GM23338 (cell line): ENCODE measurements around the gene ACOX2. TPM values are rescaled to one million over a fixed set of nuclear protein-coding genes. Genes with fewer than 3 reads are reported as not detected.

ENCODE experiments used
- ATAC-seq: fragments of 200-7000 bp; cut with Tn5 transposase; 3 replicates; pipeline ENCODE4 v1.9.1; 2020
- DNase-seq: peaks from one replicate; pipeline ENCODE4 v3.0.0-alpha.2; 2015; ENCODE audit warnings: low spot score
- H2AFZ ChIP-seq: fragments of 200-600 bp; sonication (generic); 2 replicates; pipeline ENCODE4 v1.8.0; 2016; ENCODE audit warnings: antibody characterized with exemption, mild to moderate bottlenecking, moderate library complexity
- H3F3A ChIP-seq: fragments of 200-600 bp; sonication (generic); replicated peaks from 2 replicates; pipeline ENCODE4 v1.8.0; 2017; ENCODE audit warnings: antibody characterized with exemption, mixed run types, low read depth
- H3K27ac ChIP-seq: fragments of 200-600 bp; sonication (generic); 2 replicates; pipeline ENCODE4 v1.6.1; 2016; ENCODE audit warnings: low read depth
- H3K27me3 ChIP-seq: fragments of 200-600 bp; sonication (generic); 2 replicates; pipeline ENCODE4 v1.8.0; 2016; ENCODE audit warnings: mild to moderate bottlenecking, mixed run types, moderate library complexity; ENCODE audit not compliant: insufficient read depth
- H3K36me3 ChIP-seq: fragments of 200-600 bp; sonication (generic); 2 replicates; pipeline ENCODE4 v1.8.0; 2016; ENCODE audit warnings: mild to moderate bottlenecking; ENCODE audit not compliant: insufficient read depth
- H3K4me1 ChIP-seq: fragments of 200-600 bp; sonication (generic); 2 replicates; pipeline ENCODE4 v1.8.0; 2016; ENCODE audit warnings: mild to moderate bottlenecking, moderate library complexity; ENCODE audit not compliant: insufficient read depth
- H3K4me2 ChIP-seq: fragments of 200-600 bp; sonication (generic); 2 replicates; pipeline ENCODE4 v1.7.1; 2017; ENCODE audit warnings: mixed run types
- H3K4me3 ChIP-seq: fragments of 200-600 bp; sonication (generic); 2 replicates; pipeline ENCODE4 v1.6.1; 2016; ENCODE audit warnings: mixed run types
- H3K79me2 ChIP-seq: fragments of 200-600 bp; sonication (generic); replicated peaks from 2 replicates; pipeline ENCODE4 v1.8.0; 2017; ENCODE audit warnings: mild to moderate bottlenecking; ENCODE audit not compliant: insufficient read depth
- H3K9me2 ChIP-seq: fragments of 200-600 bp; sonication (generic); 2 replicates; pipeline ENCODE4 v1.8.0; 2017; ENCODE audit not compliant: insufficient read depth
- H4K20me1 ChIP-seq: fragments of 200-600 bp; sonication (generic); replicated peaks from 2 replicates; pipeline ENCODE4 v1.8.0; 2017; ENCODE audit warnings: mild to moderate bottlenecking; ENCODE audit not compliant: insufficient read depth
- H3K27ac Mint-ChIP-seq: 2 replicates; pipeline ENCODE4 v1.8.0; 2020; ENCODE audit warnings: inconsistent platforms, mild to moderate bottlenecking, moderate library complexity, mixed read lengths
- H3K27me3 Mint-ChIP-seq: 3 replicates; pipeline ENCODE4 v1.8.0; 2022; ENCODE audit warnings: low read depth, mild to moderate bottlenecking, moderate library complexity, mixed read lengths, inconsistent platforms; ENCODE audit not compliant: insufficient read depth, poor library complexity
- H3K36me3 Mint-ChIP-seq: 3 replicates; pipeline ENCODE4 v1.8.0; 2021; ENCODE audit warnings: low read depth, mild to moderate bottlenecking, inconsistent platforms, moderate library complexity, mixed read lengths
- H3K4me1 Mint-ChIP-seq: 3 replicates; pipeline ENCODE4 v1.8.0; 2020; ENCODE audit warnings: mild to moderate bottlenecking, inconsistent platforms, mixed read lengths
- H3K4me3 Mint-ChIP-seq: 3 replicates; pipeline ENCODE4 v1.8.0; 2021; ENCODE audit warnings: moderate library complexity, mild to moderate bottlenecking, inconsistent platforms, mixed read lengths
- H3K9me3 Mint-ChIP-seq: 3 replicates; pipeline ENCODE4 v1.8.0; 2020; ENCODE audit warnings: moderate library complexity, mild to moderate bottlenecking, inconsistent platforms, mixed read lengths
- EZH2phosphoT487 ChIP-seq: fragments of 200-600 bp; sonication (generic); IDR thresholded peaks from one replicate; pipeline ENCODE4 v1.8.1; 2018; ENCODE audit warnings: antibody characterized with exemption; ENCODE audit not compliant: unreplicated experiment
- JUNB ChIP-seq: IDR thresholded peaks from one replicate; pipeline ENCODE4 v1.6.1; 2016; ENCODE audit warnings: antibody characterized with exemption; ENCODE audit not compliant: unreplicated experiment
- POLR2AphosphoS5 ChIP-seq: IDR thresholded peaks from 2 replicates; pipeline ENCODE4 v1.6.1; 2016; ENCODE audit warnings: antibody characterized with exemption, low read depth
- ZNF462 ChIP-seq: fragments of 250-450 bp; sonication (Bioruptor Pico); IDR thresholded peaks from 2 replicates; pipeline ENCODE4 v1.5.0; 2020; ENCODE audit warnings: mild to moderate bottlenecking, moderate library complexity
- polyA plus RNA-seq: library from polyadenylated mRNA; unstranded; fragments of >200 nt; fragmentation: Nextera tagmentation; extraction: Ambion mirVana; gene quantifications from 2 replicates; pipeline ENCODE4 v1.2.1, GENCODE V29; 2016
- total RNA-seq: library from RNA; depleted of rRNA; stranded (reverse); fragments of >200 nt; shearing (Covaris generic); gene quantifications from 2 replicates; pipeline ENCODE4 v1.2.3, GENCODE V29; 2014
- TF ChIP-seq, protein P1 (sequence below): IDR thresholded peaks from 2 replicates; pipeline ENCODE4 v1.6.1; 2016; ENCODE audit warnings: antibody characterized with exemption

ACOX2 gene
- total and polyA plus RNA-seq, 2 experiments from 2014 or later = 1.1 to 1.9 TPM

- no peak for TF ChIP-seq ZNF462 (CRISPR knock-in tag)
- TF ChIP-seq POLR2AphosphoS5 = no peak
- TF ChIP-seq JUNB = no peak
- no peak for TF ChIP-seq EZH2phosphoT487
These were observed 65.7 kb downstream of the ACOX2 start (continued) for GRCh38 chr3:58471025-58471887.

DNA sequence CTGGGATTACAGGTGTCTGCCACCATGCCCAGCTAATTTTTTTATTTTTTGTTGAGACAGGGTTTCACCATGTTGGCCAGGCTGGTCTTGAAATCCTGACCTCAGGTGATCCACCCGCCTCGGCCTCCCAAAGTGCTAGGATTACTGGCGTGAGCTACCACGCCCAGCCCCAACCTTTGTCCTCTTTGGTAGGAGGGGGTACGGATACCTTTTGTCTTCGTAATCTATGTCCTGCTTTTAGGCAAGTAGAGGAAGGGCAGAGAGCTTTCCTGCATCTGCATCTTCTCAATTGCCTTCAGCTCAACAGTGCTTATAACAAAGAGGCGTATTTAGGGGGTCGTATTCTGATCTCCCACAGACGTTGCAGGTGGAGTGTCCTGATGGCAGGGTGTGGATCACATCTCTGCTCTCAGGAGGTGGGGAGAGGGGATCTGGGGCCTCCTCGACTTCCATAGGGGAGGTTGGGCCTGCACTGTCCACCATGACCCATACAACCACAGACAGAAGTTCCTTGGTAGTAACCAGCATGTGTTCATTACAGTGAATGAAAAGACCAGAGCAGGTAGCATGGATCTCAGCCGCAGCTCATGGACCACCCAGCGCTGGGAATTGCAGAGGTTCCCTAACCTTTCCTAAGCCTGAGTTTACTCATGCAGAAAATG, 66.5 kb downstream of the ACOX2 start:
- peaks cover 10% of the 10 kb centered on the region for H3K4me1 ChIP-seq
- no peaks in the 10 kb centered on the region for H3K27me3 ChIP-seq
- no peak overlapping the region for H3K27ac ChIP-seq
- Mint-ChIP-seq H3K4me1 (peaks cover 19% of the 10 kb centered on the region), H3K27ac (no peak overlapping the region), H3K36me3 (no peaks in the 10 kb centered on the region), H3K4me3 (no peak overlapping the region), H3K27me3 (peaks cover 8% of the 10 kb centered on the region), H3K9me3 (no peaks in the 10 kb centered on the region)
- TF ChIP-seq, protein P1, sequence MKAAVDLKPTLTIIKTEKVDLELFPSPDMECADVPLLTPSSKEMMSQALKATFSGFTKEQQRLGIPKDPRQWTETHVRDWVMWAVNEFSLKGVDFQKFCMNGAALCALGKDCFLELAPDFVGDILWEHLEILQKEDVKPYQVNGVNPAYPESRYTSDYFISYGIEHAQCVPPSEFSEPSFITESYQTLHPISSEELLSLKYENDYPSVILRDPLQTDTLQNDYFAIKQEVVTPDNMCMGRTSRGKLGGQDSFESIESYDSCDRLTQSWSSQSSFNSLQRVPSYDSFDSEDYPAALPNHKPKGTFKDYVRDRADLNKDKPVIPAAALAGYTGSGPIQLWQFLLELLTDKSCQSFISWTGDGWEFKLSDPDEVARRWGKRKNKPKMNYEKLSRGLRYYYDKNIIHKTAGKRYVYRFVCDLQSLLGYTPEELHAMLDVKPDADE = no peak
- H3K4me3 ChIP-seq = no peak overlapping the region
- no peak overlapping the region for H3K4me2 ChIP-seq
- H4K20me1 ChIP-seq = no peaks in the 10 kb centered on the region
- DNase-seq (no peak), ATAC-seq (peak; percentile 35; the same call in 1 of the 3 replicates)
- H2AFZ ChIP-seq = no peak overlapping the region
- H3F3A ChIP-seq = no peaks in the 10 kb centered on the region
- H3K9me2 ChIP-seq = no peaks in the 10 kb centered on the region
- no peaks in the 10 kb centered on the region for H3K36me3 ChIP-seq
- no peaks in the 10 kb centered on the region for H3K79me2 ChIP-seq
